Natural killer cell treated with Interleukin-12 subunit alpha and Interleukin-12 subunit beta and Interleukin-15 and Interleukin-18, amount 100 ng/mL, for 72 hours (primary cell): ENCODE results near the gene COL5A2. TPM values are rescaled to one million over a fixed set of nuclear protein-coding genes. Genes with fewer than 3 reads are reported as not detected.

Experiments used
- ATAC-seq, 2 donors: fragments of 150-1000 bp; cut with Tn5 transposase in 1 of 2; sonication (Bioruptor Pico), chemical (Tn5 transposase) in 1 of 2; 2 replicates each; pipeline ENCODE4 v1.10.0; 2021
- DNase-seq: peaks from one replicate; pipeline ENCODE4 v3.0.0; 2022; ENCODE audit warnings: low spot score
- H3K27ac Mint-ChIP-seq, 2 donors: 1 replicate in 1 of 2; 2 replicates in 1 of 2; pipeline ENCODE4 v1.8.0; 2022; ENCODE audit warnings: mixed read lengths in 2 of 2, mild to moderate bottlenecking in 1 of 2, moderate library complexity in 1 of 2
- H3K27me3 Mint-ChIP-seq, 2 donors: 1 replicate in 1 of 2; 2 replicates in 1 of 2; pipeline ENCODE4 v1.8.0; 2022; ENCODE audit warnings: mixed read lengths in 2 of 2
- H3K36me3 Mint-ChIP-seq: one replicate; pipeline ENCODE4 v1.8.0; 2022; ENCODE audit warnings: mixed read lengths
- H3K4me1 Mint-ChIP-seq, 2 donors: 1 replicate in 1 of 2; 2 replicates in 1 of 2; pipeline ENCODE4 v1.8.0; 2022; ENCODE audit warnings: low read depth in 2 of 2, mixed read lengths in 2 of 2, mild to moderate bottlenecking in 1 of 2
- H3K4me3 Mint-ChIP-seq: one replicate; pipeline ENCODE4 v1.8.0; 2022; ENCODE audit warnings: mixed read lengths
- H3K9me3 Mint-ChIP-seq: 2 replicates; pipeline ENCODE4 v1.8.0; 2022; ENCODE audit warnings: mixed read lengths
- total RNA-seq, 2 donors: library from RNA; stranded (reverse); gene quantifications; one replicate each; pipeline ENCODE4 v1.2.3, GENCODE V29; 2022

COL5A2 gene
- total RNA-seq, 2 donors from 2014 or later = 0.14 to 0.53 TPM

DNA sequence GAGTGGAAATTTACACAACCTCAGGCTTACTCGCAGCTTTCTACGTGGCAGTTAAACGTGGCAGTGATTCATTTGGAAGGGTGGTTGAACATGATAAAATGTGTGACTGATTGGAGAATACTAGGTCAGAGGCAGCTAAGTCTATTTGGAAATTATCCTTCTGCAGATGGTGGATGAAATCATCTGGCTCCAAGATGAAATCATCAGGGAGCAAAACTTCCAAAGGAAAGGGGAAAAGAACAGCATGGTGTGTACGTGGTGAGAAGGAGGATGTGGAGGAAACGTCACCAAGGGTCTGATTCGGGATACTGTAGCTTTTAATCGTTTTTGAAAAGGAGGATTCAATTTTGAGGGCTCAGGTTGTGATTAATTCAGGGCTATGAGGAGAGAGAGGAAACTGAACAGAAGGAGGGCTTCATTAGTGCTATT lies 157.5 kb downstream of the COL5A2 start:
- Mint-ChIP-seq H3K27ac (no peak overlapping the region), H3K4me1 (no peaks in the 10 kb centered on the region), H3K36me3 (no peaks in the 10 kb centered on the region), H3K27me3 (no peaks in the 10 kb centered on the region), H3K9me3 (peaks cover 27% of the 10 kb centered on the region), H3K4me3 (no peak overlapping the region)
- ATAC-seq (no peak), DNase-seq (no peak)

DNA sequence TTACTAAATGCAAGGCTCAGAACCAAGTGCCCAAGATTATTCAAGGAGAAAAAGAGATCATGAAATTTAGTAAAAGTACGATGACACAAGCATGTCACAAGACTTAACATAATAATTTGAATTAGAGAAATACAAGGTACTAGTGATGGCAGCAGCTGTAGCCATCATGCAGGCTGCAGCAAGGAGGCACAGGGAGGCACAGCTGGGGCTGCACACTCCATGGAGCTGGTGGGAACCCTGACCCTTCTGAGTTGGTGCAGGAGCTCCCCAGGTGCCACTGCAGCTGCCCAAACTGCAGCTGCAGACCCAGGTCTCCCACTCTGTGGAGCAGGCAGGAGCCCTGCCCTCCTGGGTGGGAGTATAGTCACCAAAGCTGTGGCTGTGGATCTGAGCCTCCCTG lies 159.4 kb downstream of the COL5A2 start:
- no peaks in the 10 kb centered on the region for H3K27me3 Mint-ChIP-seq
- ATAC-seq = no peak
- no peak overlapping the region for H3K4me3 Mint-ChIP-seq
- no peaks in the 10 kb centered on the region for H3K36me3 Mint-ChIP-seq
- no peak overlapping the region for H3K27ac Mint-ChIP-seq
- H3K4me1 Mint-ChIP-seq = no peaks in the 10 kb centered on the region
- no peak for DNase-seq
- H3K9me3 Mint-ChIP-seq = peaks cover 24% of the 10 kb centered on the region

DNA sequence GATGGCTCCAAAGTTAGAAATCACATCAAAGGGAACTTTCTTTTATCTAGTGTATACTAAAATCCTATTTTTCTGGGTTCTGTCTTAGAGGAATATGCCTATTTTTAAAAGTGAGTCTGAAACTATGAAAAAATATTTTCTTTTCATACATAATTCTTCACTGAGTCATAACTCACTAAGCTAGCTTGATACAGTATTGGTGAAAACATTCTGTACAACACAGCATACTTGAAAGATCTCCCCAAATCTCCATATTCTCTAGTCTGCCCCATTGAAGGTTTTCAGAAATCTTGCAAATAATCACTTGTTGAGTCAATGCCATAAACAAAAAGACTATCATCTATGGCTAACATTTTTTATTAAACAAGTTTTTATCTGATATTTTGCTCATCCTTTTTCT lies 160.9 kb downstream of the COL5A2 start:
- no peaks in the 10 kb centered on the region for H3K36me3 Mint-ChIP-seq
- DNase-seq (no peak), ATAC-seq (no peak)
- H3K4me3 Mint-ChIP-seq = no peak overlapping the region
- no peaks in the 10 kb centered on the region for H3K4me1 Mint-ChIP-seq
- H3K27me3 Mint-ChIP-seq = no peaks in the 10 kb centered on the region
- no peak overlapping the region for H3K27ac Mint-ChIP-seq
- peaks cover 18% of the 10 kb centered on the region for H3K9me3 Mint-ChIP-seq

DNA sequence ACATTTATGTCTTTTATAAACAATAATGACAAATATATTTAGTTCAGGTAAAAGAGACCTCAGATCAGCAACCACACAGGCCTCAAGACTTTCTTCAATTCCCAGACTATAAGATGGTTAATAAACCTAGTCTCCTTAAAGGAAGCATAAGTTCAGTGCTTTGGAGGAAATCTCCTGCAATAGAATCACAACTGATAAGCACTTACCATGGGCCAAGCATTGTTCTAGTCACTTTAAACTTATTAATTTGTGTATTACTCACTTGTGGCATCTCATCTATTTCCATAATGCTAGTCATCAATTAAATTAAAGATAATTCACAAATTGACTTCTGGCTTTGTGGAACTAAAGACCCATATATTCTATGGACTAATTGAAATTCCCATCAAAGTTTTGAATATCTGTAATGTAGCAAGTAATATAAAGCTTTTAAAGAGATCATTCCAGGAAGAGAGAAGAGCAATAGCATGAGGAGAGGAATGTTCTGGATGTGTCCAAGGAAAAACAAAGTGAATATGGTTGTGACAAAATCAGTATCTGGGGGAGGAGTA lies 163.2 kb downstream of the COL5A2 start:
- Mint-ChIP-seq H3K36me3 (no peaks in the 10 kb centered on the region), H3K27me3 (no peaks in the 10 kb centered on the region), H3K27ac (no peak overlapping the region), H3K4me3 (no peak overlapping the region), H3K9me3 (peaks cover 13% of the 10 kb centered on the region), H3K4me1 (no peaks in the 10 kb centered on the region)
- DNase-seq = no peak
- ATAC-seq = no peak

DNA sequence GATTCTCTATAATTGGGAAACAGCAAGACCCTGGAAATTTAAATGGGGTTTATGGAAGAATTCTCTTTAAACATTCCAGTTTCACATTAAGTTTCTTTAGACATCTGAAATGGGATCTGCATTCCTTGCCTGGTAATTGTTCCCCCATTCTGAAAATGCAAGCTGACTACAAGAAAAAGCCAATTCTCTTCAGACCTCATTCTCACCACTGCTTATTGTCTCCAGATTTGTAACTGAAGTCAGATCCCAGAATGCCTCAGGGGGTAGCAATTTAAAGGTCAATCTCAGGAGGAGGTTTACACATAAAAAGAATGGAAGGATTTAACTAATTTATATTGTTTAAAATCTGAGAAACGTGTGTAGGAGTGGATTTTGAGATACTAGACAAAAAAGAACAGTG lies 164.2 kb downstream of the COL5A2 start:
- no peaks in the 10 kb centered on the region for H3K27me3 Mint-ChIP-seq
- ATAC-seq (no peak), DNase-seq (no peak)
- H3K36me3 Mint-ChIP-seq = no peaks in the 10 kb centered on the region
- H3K4me1 Mint-ChIP-seq = no peaks in the 10 kb centered on the region
- no peak overlapping the region for H3K27ac Mint-ChIP-seq
- H3K4me3 Mint-ChIP-seq = no peak overlapping the region
- peaks cover 11% of the 10 kb centered on the region for H3K9me3 Mint-ChIP-seq

DNA sequence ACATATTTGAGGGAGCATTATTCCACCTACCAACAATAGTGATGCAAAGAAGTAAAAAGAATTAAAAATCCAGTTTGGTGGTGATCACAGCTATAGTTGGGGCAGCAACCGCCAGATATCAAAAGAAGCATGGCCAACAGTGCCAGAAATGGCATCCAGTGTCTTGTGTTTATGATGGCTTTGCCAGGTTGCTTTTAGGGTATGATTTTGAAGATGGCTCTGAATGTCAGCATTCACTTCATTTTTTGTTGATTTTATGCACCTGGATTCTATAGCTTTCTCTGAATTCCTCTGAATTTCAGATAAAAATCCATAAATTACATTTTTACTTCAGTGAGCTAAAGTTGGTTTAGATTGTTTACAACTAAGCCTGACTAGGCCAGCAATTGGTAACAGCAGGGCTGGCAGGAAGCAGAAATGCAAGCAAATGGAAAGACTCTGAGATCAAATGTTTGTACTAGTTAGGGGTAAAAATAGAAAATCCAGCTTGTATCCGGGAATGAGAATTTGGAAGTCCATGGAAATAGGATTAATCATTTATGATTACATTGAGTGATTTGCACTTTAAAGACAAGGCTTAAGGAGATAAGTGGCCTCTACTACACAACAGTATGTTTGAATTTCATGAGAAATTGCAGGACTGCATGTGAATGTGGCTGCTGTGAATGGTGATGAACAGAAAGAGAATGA lies 165.0 kb downstream of the COL5A2 start:
- DNase-seq (no peak), ATAC-seq (no peak)
- Mint-ChIP-seq H3K9me3 (peaks cover 7% of the 10 kb centered on the region), H3K27ac (no peak overlapping the region), H3K4me1 (no peaks in the 10 kb centered on the region), H3K36me3 (no peaks in the 10 kb centered on the region), H3K4me3 (no peak overlapping the region), H3K27me3 (no peaks in the 10 kb centered on the region)

DNA sequence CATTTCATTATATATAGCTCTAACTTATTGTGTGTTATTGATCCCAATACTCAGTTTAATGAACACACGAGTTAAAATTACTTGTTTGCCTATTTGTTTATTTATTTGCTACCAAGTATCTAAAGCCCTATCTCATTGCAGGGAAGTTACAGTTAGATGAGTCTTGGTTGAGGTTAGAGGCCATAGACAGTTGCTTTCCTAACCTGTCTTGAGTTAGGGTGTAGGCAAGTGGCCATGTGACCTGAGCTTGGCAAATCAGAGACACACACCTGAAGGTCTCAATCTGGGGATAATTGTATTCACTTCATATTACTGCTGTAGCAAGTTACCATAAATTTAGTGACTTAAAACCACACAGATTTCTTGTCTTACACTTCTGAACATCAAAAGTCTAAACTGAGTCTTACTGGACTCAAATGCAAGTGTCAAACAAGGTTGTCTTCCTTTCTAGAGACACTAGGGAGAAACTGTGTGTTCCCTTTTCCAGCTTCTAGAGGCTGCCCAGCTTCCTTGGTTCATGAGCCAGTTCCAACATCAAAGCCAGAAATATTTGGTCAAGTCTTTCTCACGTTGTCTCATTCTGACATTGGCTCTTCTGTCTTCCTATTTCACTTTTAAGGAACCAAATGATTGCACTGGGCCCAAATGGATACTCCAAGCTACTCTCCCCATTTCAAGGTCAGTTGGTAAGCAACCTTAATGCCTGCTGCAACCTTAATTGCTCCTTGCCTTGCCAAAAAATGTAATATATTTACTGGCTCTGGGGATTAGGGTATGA lies 165.7 kb downstream of the COL5A2 start:
- Mint-ChIP-seq H3K4me3 (no peak overlapping the region), H3K27me3 (no peaks in the 10 kb centered on the region), H3K27ac (no peak overlapping the region), H3K36me3 (no peaks in the 10 kb centered on the region), H3K9me3 (peaks cover 3% of the 10 kb centered on the region), H3K4me1 (no peaks in the 10 kb centered on the region)
- DNase-seq = no peak
- ATAC-seq = no peak

DNA sequence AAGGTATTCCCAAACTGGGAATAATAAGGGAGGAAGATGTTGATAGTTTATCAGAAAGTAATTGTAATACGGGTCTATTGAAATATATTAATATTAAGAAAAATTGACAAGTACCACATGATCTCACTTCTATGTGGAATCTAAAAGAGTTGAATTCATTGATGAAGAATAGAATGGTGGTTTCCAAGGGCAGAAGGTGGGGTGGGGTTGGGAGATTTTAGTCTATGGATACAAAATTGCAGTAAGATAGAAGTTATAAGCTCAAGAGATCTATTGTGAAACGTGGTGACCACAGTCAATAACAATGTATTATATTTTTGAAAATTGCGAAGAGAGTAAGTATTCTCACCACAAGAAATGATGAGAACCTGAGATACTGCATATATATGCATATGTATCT lies 166.5 kb downstream of the COL5A2 start:
- Mint-ChIP-seq H3K27me3 (no peaks in the 10 kb centered on the region), H3K36me3 (no peaks in the 10 kb centered on the region), H3K27ac (no peak overlapping the region), H3K9me3 (peaks cover 3% of the 10 kb centered on the region), H3K4me3 (no peak overlapping the region), H3K4me1 (no peaks in the 10 kb centered on the region)
- ATAC-seq (no peak), DNase-seq (no peak)

DNA sequence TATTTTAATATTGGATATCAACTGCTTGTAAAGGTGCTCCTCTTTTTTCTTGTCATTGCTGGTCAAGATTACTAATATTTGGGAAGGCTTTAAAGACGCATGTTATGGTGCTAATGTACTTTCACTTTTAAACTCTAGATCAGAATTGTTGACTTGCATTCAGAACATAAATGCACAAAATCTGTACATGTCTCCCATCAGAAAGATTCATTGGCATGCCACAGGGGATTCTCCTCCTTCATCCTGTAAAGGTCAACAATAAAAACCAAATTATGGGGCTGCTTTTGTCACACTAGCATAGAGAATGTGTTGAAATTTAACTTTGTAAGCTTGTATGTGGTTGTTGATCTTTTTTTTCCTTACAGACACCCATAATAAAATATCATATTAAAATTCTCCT lies 167.2 kb downstream of the COL5A2 start:
- H3K4me1 Mint-ChIP-seq = no peaks in the 10 kb centered on the region
- H3K4me3 Mint-ChIP-seq = no peak overlapping the region
- no peaks in the 10 kb centered on the region for H3K36me3 Mint-ChIP-seq
- DNase-seq = no peak
- no peak overlapping the region for H3K27ac Mint-ChIP-seq
- peaks cover 3% of the 10 kb centered on the region for H3K9me3 Mint-ChIP-seq
- no peaks in the 10 kb centered on the region for H3K27me3 Mint-ChIP-seq
- no peak for ATAC-seq

DNA sequence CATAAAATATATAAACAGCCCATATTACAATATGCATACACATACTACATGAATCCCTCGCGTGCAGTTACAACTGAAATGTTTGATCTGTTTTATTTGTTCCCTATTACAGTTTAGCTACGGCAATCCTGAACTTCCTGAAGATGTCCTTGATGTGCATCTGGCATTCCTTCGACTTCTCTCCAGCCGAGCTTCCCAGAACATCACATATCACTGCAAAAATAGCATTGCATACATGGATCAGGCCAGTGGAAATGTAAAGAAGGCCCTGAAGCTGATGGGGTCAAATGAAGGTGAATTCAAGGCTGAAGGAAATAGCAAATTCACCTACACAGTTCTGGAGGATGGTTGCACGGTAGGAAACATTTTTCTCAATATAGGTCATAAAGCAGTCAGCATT lies 169.0 kb downstream of the COL5A2 start:
- no peaks in the 10 kb centered on the region for H3K27me3 Mint-ChIP-seq
- H3K27ac Mint-ChIP-seq = no peak overlapping the region
- ATAC-seq (no peak), DNase-seq (no peak)
- H3K9me3 Mint-ChIP-seq = peaks cover 3% of the 10 kb centered on the region
- H3K4me3 Mint-ChIP-seq = no peak overlapping the region
- no peaks in the 10 kb centered on the region for H3K36me3 Mint-ChIP-seq
- no peaks in the 10 kb centered on the region for H3K4me1 Mint-ChIP-seq

DNA sequence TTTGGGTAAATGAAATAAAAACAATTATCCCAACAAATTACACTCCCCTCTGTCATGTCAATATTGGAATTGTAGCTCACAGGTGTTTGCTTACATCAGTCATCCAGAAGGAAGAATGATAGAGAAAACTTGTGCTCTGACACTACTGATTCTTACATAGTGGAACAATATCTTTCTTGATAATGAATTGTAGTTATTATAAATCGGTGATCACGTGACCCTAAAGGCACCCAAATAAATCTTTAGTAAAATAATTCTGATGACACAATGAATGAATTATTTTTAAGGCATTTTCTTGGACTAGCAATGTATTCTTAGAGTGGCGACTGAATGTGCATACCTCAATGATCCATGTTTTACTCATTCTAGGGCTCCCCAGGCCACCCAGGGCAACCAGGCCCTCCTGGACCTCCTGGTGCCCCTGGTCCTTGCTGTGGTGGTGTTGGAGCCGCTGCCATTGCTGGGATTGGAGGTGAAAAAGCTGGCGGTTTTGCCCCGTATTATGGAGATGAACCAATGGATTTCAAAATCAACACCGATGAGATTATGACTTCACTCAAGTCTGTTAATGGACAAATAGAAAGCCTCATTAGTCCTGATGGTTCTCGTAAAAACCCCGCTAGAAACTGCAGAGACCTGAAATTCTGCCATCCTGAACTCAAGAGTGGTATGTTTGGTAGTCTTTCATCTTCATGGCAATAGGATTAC lies 170.9 kb downstream of the COL5A2 start:
- no peak overlapping the region for H3K4me3 Mint-ChIP-seq
- ATAC-seq (no peak), DNase-seq (no peak)
- no peak overlapping the region for H3K27ac Mint-ChIP-seq
- H3K36me3 Mint-ChIP-seq = no peaks in the 10 kb centered on the region
- no peaks in the 10 kb centered on the region for H3K4me1 Mint-ChIP-seq
- H3K27me3 Mint-ChIP-seq = no peaks in the 10 kb centered on the region
- peaks cover 3% of the 10 kb centered on the region for H3K9me3 Mint-ChIP-seq

DNA sequence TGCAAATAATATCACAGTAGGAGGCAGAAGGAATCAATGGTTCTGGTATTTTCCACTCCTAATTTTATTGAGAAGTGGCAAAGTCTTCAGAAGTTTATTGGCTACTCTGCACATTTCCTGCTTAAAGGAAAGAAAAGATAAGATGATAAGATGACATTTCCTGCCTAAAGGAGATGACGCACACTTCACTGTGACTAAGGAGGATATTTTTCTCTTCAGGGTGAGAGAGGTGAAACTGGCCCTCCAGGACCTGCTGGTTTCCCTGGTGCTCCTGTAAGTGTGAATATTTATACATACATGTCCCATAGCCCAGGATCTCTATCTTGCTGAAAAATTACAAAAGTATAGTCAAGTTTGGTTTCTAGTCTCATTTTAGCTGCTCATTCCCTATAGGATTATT lies 177.5 kb downstream of the COL5A2 start:
- Mint-ChIP-seq H3K36me3 (no peaks in the 10 kb centered on the region), H3K4me1 (no peaks in the 10 kb centered on the region), H3K9me3 (no peaks in the 10 kb centered on the region), H3K27ac (no peak overlapping the region), H3K4me3 (no peak overlapping the region), H3K27me3 (no peaks in the 10 kb centered on the region)
- DNase-seq (no peak), ATAC-seq (no peak)

DNA sequence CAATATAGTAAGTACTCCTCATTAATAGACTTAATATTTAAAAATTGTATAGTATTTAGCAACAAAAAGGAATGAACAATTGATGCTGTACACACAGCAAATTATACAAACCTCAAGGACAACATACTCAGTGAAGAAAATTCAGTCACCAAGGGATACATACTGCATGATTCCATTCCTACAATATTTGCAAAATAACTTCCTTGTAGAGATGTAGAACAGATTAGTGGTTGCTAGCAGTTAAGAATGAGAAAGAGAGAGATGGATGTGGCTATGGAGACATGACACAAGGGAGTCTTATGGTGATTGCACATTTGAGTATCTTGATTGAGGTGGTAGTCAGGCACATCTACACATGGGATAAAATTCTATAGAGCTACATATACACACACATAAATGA lies 179.3 kb downstream of the COL5A2 start:
- Mint-ChIP-seq H3K9me3 (no peaks in the 10 kb centered on the region), H3K4me3 (no peak overlapping the region), H3K4me1 (no peaks in the 10 kb centered on the region), H3K27me3 (no peaks in the 10 kb centered on the region), H3K27ac (no peak overlapping the region), H3K36me3 (no peaks in the 10 kb centered on the region)
- ATAC-seq = no peak
- DNase-seq = no peak

DNA sequence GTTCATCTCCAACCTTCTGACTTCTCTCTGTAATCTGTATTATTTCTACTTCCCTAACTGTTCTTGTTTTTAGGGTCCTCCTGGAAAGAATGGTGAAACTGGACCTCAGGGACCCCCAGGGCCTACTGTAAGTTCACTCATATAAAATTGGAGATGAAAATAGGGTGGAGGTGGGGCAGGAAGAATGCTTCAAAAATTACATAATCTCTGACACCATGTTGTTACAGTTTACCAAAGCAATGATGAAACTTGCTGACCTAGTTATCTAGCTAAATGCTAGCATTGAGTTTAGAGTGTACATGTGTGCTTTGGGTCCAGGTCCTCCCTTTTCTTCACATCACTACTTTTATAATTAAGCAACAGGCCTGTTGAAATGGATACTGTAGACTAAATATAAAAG lies 182.3 kb downstream of the COL5A2 start:
- Mint-ChIP-seq H3K9me3 (no peaks in the 10 kb centered on the region), H3K4me1 (no peaks in the 10 kb centered on the region), H3K4me3 (no peak overlapping the region), H3K27ac (no peak overlapping the region), H3K36me3 (no peaks in the 10 kb centered on the region), H3K27me3 (no peaks in the 10 kb centered on the region)
- DNase-seq (no peak), ATAC-seq (no peak)
